Renal cortex interstitium (tissue), 11 donors: ENCODE results near the gene LNX1. TPM values are rescaled to one million over a fixed set of nuclear protein-coding genes. Genes with fewer than 3 reads are reported as not detected.

Experiments used
- DNase-seq, 11 donors: peaks; one replicate each; pipeline ENCODE4 v3.0.0-alpha.2; 2013; ENCODE audit warnings: low read depth in 9 of 11, low spot score in 4 of 11; ENCODE audit errors: extremely low read depth in 1 of 11
- polyA plus RNA-seq, 3 donors: library from polyadenylated mRNA; unstranded; fragments of 120-200 nt; gene quantifications; one replicate each; pipeline ENCODE4 v1.2.1, GENCODE V29; 2013; ENCODE audit not compliant: insufficient read length in 3 of 3

The LNX1 gene
- polyA plus RNA-seq, 3 donors: 13.4 to 18.8 (median 16.4) TPM

GRCh38 chr4:53512608-53513007, 78.7 kb downstream of the LNX1 start:
- DNase-seq: peak in 1 of 11 donors; percentile 12

GRCh38 chr4:53511014-53511413, 80.3 kb downstream of the LNX1 start:
- DNase-seq: no peak

- DNase-seq: no peak
Observed at GRCh38 chr4:53510321-53510720, 81.0 kb downstream of the LNX1 start.

GRCh38 chr4:53508446-53508845, 82.8 kb downstream of the LNX1 start:
- no peak for DNase-seq

GRCh38 chr4:53507671-53508286, 83.5 kb downstream of the LNX1 start:
- no peak for DNase-seq

GRCh38 chr4:53507058-53507457, 84.2 kb downstream of the LNX1 start:
- no peak for DNase-seq

- DNase-seq: no peak
Observed at GRCh38 chr4:53505947-53506346, 85.3 kb downstream of the LNX1 start.

GRCh38 chr4:53502094-53502493, 89.2 kb downstream of the LNX1 start:
- DNase-seq: no peak

GRCh38 chr4:53501561-53501960, 89.7 kb downstream of the LNX1 start:
- DNase-seq: no peak

GRCh38 chr4:53500546-53500945, 90.7 kb downstream of the LNX1 start:
- DNase-seq: peak in 3 of 11 donors; percentile 17 to 29 (median 18)

GRCh38 chr4:53499791-53500190, 91.5 kb downstream of the LNX1 start:
- no peak for DNase-seq

GRCh38 chr4:53498706-53499105, 92.6 kb downstream of the LNX1 start:
- no peak for DNase-seq

GRCh38 chr4:53497487-53498244, 93.6 kb downstream of the LNX1 start:
- DNase-seq: peak in 5 of 11 donors; percentile 9 to 46 (median 32)

- no peak for DNase-seq
Observed at GRCh38 chr4:53494851-53495250, 96.4 kb downstream of the LNX1 start.

- peak in 5 of 11 donors; percentile 19 to 33 (median 24) for DNase-seq
Observed at GRCh38 chr4:53490965-53491622, 100.2 kb downstream of the LNX1 start.

- no peak for DNase-seq
Observed at GRCh38 chr4:53490161-53490956, 100.9 kb downstream of the LNX1 start.

GRCh38 chr4:53489279-53489889, 101.9 kb downstream of the LNX1 start:
- DNase-seq: no peak

GRCh38 chr4:53487766-53488165, 103.5 kb downstream of the LNX1 start:
- DNase-seq: no peak

- DNase-seq: no peak
Observed at GRCh38 chr4:53485658-53486040, 105.6 kb downstream of the LNX1 start.
